Measurements from ENCODE around the gene MMP28.

Gene MMP28

DNA sequence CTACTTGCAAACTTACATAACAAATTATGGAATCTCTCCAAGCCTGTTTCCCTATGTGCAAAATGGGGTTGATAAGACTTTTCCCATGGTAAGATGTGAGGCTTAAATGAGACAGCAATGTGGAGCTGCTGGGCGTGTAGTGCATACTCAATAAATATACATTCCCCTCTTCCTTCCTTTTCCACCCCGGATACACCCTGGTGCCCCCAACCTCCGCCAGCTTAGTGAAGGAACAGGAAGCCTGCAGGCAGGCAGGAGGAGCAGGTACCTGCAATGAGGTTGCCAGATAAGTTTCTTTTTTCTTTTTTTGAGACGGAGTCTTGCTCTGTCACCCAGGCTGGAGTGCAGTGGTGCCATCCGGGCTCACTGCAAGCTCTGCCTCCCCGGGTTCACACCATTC lies 19.9 kb downstream of the MMP28 start:
- no peak overlapping the region for H3K27ac ChIP-seq

DNA sequence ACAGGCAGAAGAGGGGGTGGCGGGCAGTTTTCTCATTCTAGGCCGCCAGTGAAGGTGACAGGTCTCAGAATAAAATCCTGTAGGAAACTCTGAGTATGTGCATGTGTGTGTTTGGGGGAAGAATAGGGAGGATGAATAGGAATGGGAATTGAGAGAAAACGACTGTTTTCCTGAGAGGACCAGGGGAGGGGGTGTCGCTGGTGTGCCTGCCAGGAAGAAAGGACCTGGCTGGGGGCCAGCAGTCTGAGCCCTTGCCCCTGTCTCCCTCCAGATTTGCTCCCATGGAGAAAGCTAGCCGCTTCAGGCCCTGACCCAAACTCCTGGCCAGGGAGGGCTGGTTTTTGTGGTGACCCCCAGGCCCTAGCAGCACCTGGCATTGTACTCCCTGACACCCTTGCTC lies 20.4 kb downstream of the MMP28 start:
- Histone ChIP-seq H3K27me3 (ENCODE audit: insufficient read depth, low read depth, severe bottlenecking) (no peaks in the 10 kb centered on the region), H3K27ac (no peak overlapping the region), H3K4me3 (ENCODE audit: low read depth, low read length) (no peak overlapping the region), H3K9me3 (ENCODE audit: severe bottlenecking) (no peaks in the 10 kb centered on the region), H3K36me3 (no peaks in the 10 kb centered on the region)
- DNase-seq: no peak
- TF ChIP-seq, protein P1, sequence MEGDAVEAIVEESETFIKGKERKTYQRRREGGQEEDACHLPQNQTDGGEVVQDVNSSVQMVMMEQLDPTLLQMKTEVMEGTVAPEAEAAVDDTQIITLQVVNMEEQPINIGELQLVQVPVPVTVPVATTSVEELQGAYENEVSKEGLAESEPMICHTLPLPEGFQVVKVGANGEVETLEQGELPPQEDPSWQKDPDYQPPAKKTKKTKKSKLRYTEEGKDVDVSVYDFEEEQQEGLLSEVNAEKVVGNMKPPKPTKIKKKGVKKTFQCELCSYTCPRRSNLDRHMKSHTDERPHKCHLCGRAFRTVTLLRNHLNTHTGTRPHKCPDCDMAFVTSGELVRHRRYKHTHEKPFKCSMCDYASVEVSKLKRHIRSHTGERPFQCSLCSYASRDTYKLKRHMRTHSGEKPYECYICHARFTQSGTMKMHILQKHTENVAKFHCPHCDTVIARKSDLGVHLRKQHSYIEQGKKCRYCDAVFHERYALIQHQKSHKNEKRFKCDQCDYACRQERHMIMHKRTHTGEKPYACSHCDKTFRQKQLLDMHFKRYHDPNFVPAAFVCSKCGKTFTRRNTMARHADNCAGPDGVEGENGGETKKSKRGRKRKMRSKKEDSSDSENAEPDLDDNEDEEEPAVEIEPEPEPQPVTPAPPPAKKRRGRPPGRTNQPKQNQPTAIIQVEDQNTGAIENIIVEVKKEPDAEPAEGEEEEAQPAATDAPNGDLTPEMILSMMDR (IDR thresholded peaks at IDR 0.05; ENCODE audit: low read depth, low read length): no peak

More for the DNA sequence above, 19.9 kb downstream of the MMP28 start:
- no peak for DNase-seq
- TF ChIP-seq, protein P1 (IDR thresholded peaks at IDR 0.05; ENCODE audit: low read depth, low read length): no peak
- no peak overlapping the region for H3K4me3 ChIP-seq (ENCODE audit: low read depth, low read length)
- no peaks in the 10 kb centered on the region for H3K36me3 ChIP-seq
- no peaks in the 10 kb centered on the region for H3K9me3 ChIP-seq (ENCODE audit: severe bottlenecking)
- no peaks in the 10 kb centered on the region for H3K27me3 ChIP-seq (ENCODE audit: insufficient read depth, low read depth, severe bottlenecking)

DNA sequence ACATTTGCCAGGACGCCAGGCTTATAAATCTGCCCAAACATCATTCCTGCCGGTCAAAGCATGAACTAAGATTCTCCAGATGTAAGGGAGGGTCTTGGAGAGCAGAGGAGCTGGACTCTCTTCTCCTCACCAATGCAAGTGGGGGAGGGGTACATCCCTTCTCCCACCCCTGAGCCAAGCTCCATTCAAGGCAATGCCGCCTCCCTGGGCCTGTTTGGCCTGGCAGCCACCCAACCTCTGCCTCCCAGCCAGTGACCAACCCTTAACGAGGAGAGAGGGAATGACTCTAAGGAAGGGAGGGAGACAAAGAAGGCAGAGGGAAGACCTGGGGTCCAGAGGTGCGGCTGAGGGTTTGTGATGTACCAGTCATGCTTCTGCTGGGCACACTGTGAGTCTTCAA lies 20.9 kb downstream of the MMP28 start:
- Histone ChIP-seq H3K27me3 (ENCODE audit: insufficient read depth, low read depth, severe bottlenecking) (no peaks in the 10 kb centered on the region), H3K27ac (no peak overlapping the region), H3K9me3 (ENCODE audit: severe bottlenecking) (no peaks in the 10 kb centered on the region), H3K4me3 (ENCODE audit: low read depth, low read length) (no peak overlapping the region), H3K36me3 (no peaks in the 10 kb centered on the region)
- DNase-seq: no peak
- TF ChIP-seq, protein P1 (IDR thresholded peaks at IDR 0.05; ENCODE audit: low read depth, low read length): no peak

DNA sequence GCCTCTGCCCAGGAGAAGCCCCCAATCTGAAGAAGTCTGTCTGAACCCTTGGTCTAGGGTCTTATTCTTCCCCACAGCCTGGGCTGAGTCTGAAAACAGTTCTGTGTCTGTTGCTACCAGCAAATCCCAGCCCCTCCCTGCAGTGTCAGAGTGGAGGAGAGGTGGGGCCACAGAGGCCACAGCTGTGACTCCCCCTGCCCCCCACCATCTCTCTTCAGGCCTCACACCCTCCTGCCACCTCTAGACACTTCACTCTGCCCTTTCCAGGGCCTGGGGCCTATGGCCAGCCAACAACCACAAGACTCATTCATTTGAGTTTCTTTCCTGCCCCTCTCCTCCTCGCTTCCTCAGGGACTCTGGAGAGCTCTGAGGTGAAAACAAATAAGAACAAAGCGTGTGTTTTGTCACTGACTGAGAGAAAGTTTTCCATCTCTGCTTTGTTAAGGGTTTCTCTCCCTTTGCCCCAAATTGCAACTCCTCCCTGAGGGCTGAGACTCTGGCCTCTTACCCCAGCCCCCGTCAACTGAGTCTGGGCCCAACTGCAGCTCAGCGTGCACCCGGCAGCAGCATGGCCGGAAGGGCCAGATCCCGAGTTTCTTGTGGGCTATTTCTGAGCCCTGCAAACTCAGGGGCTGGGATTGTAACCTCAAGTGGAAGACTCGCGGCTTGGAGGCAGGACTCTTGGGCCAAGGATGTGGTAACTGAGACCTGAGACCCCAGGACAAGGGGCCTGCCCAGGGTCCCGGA lies 21.6 kb downstream of the MMP28 start:
- H3K27ac ChIP-seq: no peak overlapping the region
- DNase-seq: no peak
- H3K36me3 ChIP-seq: no peaks in the 10 kb centered on the region
- H3K27me3 ChIP-seq (ENCODE audit: insufficient read depth, low read depth, severe bottlenecking): no peaks in the 10 kb centered on the region
- TF ChIP-seq, protein P1 (IDR thresholded peaks at IDR 0.05; ENCODE audit: low read depth, low read length): no peak
- H3K9me3 ChIP-seq (ENCODE audit: severe bottlenecking): no peaks in the 10 kb centered on the region
- no peak overlapping the region for H3K4me3 ChIP-seq (ENCODE audit: low read depth, low read length)

DNA sequence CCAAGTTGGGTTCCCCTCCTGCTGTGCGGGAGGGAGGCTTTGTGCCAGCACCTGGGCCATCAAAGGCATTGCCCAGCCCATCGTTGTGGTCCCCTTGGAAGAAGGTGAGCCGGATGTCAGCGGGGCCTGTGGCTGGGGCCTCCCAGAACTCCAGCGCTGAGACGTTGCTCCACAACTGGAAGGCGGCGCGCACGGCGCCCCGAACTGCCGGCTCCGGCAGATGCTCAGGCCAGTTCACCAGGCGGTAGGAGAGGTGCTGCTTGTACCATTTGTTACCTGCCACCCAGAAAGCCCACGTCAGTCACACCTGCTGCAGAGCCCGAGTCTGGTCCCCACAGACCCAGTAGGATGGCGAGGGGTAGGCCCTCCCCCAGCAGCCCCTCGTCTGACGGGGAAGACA lies 22.3 kb downstream of the MMP28 start:
- Histone ChIP-seq H3K36me3 (no peaks in the 10 kb centered on the region), H3K9me3 (ENCODE audit: severe bottlenecking) (no peaks in the 10 kb centered on the region), H3K27me3 (ENCODE audit: insufficient read depth, low read depth, severe bottlenecking) (no peaks in the 10 kb centered on the region), H3K4me3 (ENCODE audit: low read depth, low read length) (no peak overlapping the region), H3K27ac (no peak overlapping the region)
- DNase-seq: no peak
- TF ChIP-seq, protein P1 (IDR thresholded peaks at IDR 0.05; ENCODE audit: low read depth, low read length): no peak
